Measurements from ENCODE around the gene RRBP1.
"Not testable (repeated sequence)": the region's sequence is repeated elsewhere in the genome, so short reads cannot be mapped to it uniquely, and the experiment has no call there.

The RRBP1 gene

DNA sequence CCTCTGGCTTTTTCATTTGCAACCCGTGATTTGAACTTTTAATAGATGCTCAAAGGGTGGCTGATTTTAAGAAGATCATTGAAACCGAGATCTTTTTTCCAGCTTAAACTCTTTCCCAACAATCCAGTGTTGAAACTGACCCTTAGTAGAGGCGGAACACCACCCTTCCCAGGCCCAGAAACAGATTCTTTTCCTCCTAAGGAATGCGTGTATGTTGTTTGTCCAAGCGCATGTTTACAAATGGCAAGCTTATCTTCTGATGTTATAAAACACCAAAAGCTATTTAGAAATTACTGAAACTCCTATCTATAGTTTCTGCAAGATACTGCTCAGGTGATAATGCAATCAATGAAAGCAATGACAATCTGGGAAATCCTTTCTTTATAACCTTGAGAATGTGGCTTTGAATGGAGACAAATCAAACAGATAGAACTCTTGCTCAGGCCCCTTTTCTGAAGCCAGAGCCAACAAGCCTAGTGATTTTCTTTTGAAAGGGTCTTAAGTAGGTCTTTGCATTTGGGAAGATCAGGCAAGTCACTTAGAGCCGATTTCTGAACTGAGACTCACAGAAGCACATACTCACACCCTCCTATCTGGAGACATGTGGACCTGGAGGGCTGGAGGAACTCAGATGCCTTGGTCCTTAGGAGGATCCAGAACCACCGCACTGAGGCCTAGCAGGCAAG lies 26.8 kb upstream of the RRBP1 start:
- DNase-seq (ENCODE audit: low spot score), result no peak

- not testable (repeated sequence) for DNase-seq (ENCODE audit: low spot score)
Measured at GRCh38 chr20:17707951-17708350, 25.9 kb upstream of the RRBP1 start.

DNA sequence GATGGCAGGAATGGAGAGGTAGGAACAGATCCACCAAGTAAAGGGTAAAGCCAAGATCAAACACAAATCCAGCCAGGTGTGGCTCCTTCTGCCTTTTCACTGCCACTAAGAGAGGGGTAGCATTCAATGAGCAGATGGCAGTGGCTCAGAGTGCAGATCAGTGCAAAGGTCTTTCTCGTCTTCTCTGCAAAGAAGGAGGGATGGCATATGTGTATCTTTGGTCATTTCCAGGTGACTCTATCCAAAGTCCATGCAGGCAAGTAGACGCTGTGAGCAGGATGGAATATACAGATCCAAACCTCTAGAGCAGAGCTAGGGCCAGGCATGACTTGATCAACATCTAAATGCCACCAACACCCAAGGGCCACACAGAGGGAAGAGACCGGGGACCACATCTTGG lies 24.6 kb upstream of the RRBP1 start:
- DNase-seq (ENCODE audit: low spot score), result no peak

DNA sequence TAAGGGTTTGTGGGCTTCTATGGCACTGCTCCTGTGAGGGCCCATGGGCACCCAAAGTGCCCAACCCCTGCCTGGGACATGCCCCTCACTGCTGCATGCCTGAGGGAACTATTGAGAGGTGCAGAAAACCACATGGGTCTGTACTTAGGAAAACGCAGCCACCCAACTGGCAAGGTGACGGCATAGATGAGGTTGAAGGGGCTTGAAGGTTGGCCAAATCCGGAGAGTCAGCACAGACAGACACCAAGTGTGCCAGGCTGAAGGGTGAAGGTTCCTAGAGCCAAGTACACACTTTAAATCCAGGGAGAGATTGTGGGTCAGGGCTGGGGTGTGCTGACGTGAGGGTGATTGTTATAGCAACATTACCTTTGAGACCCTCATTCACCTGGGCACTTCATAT lies 23.9 kb upstream of the RRBP1 start:
- no peak for DNase-seq (ENCODE audit: low spot score)

DNA sequence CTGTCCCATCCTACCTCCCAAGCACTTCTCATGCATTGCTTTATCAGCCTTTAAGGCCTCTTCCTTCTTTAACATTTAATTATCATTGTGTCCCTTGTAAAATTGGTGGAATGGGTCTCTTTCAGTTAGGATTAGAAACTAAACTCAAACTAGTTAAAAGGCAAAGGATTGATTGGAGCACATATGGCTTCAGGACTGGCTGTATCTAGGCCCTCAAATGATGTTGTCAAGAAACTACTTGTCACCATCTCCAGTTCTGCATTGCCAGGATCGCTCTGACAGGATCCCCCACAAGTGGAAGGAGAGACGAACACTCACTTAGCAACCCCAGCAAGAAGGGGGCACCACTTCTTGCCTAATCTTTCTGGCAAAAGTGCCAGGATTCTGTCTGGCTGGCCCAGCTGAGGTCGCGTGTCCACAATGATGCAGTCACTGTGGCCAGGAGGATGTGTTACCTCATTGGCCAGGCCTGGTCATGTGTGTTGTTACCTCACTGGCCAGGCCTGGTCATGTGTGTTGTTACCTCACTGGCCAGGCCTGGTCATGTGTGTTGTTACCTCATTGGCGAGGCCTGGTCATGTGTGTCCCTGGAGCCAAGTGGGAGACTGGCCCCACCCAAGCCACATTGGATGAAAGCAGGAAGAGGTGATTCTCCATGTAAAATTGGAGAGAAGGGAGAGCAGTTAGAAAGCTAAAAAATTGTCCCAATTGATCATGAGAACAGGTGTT lies 22.7 kb upstream of the RRBP1 start:
- no peak for DNase-seq (ENCODE audit: low spot score)

DNA sequence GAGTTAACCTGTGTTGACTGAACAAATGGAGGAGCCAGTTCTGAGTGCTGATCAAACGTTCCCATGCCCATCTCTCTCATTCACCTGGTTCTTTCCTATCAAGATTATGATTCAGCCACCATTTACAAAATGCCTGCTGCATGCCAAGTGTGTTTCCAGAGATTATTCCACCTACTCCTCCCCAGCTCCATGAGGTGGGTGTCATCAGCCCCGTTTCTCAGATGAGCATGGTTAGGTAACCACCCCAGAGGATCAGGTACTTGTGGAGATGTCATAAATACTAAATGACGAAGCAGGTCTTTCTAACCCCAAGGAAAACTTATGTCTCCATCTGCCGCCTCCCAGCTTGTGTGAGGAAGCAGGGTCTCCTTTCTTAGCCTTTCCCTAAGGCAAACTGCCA lies 19.8 kb upstream of the RRBP1 start:
- no peak for DNase-seq (ENCODE audit: low spot score)

GRCh38 chr20:17700637-17701036 lies 18.6 kb upstream of the RRBP1 start:
- no peak for DNase-seq (ENCODE audit: low spot score)

GRCh38 chr20:17699931-17700351 lies 17.9 kb upstream of the RRBP1 start, which contains the start of gene BANF2:
TSS of gene BANF2 (plus strand) at chr20:17699966. CDS start at chr20:17725026, 25,060 bp downstream.
- no peak for DNase-seq (ENCODE audit: low spot score)

GRCh38 chr20:17698384-17698783 lies 16.3 kb upstream of the RRBP1 start:
- no peak for DNase-seq (ENCODE audit: low spot score)

- no peak for DNase-seq (ENCODE audit: low spot score)
Measured at GRCh38 chr20:17697171-17697570, 15.1 kb upstream of the RRBP1 start.

GRCh38 chr20:17696287-17696686 lies 14.2 kb upstream of the RRBP1 start:
- no peak for DNase-seq (ENCODE audit: low spot score)

DNA sequence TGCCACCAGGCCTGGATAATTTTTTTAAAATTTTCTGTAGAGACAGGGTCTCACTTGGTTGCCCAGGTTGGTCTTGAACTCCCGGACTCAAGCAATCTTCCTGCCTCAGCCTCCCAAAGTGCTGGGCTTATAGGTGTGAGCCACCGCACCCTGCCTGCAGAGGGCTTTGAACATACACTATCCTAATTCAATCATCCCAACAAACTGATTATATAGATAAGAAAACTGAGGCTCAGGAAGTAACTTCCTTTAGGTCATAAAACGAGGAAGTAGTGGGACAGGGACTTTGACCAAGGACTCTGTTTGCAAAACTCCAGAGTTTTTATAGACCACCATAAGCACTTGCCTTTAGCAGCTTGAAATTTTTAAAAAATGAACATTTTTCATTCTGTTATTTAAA lies 12.7 kb upstream of the RRBP1 start:
- DNase-seq (ENCODE audit: low spot score), result no peak

- no peak for DNase-seq (ENCODE audit: low spot score)
Measured at GRCh38 chr20:17693444-17694001, 11.5 kb upstream of the RRBP1 start.

GRCh38 chr20:17691758-17692157 lies 9.7 kb upstream of the RRBP1 start:
- no peak for DNase-seq (ENCODE audit: low spot score)

DNA sequence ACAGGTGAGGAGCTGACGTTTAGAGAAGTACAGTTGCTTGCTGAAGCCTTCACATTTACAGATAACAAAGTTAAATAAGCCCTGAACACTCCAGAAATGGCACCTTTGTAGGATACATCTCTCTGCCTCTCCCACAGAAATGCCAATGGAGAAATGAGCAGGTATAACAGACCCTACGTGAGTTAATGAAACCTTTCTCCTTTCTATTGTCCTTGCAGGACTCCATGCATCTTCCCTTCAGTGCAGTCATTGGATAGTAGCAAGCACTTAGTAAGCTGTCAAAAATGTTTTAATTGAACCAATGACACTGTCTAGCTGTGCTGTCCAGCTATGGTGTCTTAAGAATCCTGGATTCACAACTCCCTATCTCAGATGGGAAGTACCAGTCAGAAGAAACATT lies 8.1 kb upstream of the RRBP1 start:
- no peak for DNase-seq (ENCODE audit: low spot score)

GRCh38 chr20:17688965-17689364 lies 6.9 kb upstream of the RRBP1 start:
- DNase-seq (ENCODE audit: low spot score), result no peak

DNA sequence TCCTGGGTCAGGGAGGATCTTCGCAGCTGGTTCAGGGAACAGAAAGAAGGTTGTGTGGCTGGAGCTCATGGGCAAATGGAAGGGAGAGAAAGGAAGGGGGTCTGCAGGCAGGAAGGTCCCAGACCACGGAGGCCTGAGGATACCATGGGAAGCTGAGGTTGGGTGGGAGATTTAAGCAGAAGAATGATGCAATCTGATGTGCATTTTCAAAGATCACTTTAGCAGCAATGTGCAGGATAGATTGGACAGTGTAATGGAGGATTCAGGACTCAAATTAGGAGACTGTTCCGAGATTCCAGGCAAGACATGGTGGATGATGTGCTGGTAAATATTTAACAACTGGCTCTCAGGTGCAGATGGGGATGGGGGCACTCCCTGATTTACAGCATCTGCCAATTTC lies 5.8 kb upstream of the RRBP1 start:
- no peak for DNase-seq (ENCODE audit: low spot score)

DNA sequence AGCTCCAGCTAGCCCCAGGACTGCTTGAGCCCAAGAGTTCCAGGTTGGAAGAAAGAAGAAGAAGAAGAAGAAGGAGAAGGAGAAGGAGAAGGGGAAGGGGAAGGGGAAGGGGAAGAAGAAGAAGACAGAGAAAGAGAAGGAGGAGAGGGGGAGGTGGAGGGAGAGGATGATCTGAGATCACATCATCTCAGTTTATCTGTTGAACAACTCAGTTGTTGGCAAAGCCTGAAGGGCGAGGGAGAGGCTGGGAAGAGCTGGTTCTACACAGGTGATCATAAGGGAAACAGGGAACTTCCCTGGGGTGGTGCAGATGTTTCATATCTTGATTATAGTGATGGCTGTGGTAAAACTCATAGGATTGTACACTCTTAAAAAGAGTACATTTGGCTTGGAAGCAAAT lies 3.1 kb upstream of the RRBP1 start:
- no peak for DNase-seq (ENCODE audit: low spot score)

GRCh38 chr20:17684077-17684888 lies 2.2 kb upstream of the RRBP1 start:
- no peak for DNase-seq (ENCODE audit: low spot score)

DNA sequence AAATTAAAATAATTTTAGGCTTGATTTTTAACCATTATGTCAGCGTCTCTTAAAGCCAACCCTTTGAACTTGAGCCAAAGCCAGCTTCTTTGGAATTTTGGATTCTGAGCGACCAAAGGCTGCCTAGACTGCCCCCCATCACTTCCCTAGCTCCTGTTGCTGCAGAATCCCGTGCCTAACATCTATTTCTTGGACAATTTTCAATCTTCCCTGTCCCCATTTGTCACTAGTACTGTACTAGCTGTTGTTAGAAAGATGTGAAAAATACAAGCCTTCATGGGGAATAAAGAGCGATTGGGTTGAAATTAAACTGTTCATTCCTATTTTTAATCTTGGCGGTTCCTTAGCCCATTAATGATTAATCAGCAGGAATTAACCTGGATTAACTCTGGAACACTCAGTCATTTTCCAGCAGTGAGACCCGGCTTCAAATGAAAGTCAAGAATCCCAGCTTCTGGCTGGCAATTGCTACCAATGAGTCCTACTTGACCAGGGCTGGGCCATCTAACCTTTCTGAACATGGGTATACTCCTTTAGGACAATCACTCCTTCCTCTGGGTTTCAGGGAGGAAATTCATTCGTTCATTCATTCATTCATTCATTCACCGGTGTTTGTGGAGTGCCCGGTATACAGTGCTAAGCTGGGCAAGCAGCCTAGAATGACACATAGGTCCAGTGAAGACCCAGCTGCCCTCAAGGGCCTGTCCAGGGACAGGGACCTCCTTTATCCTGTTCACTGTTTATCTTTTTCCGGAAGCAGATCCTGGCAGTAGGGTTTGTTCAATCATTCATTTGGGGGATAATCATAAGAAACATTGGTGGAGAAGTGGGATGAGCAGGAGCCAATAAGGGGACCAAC lies 1.4 kb upstream of the RRBP1 start:
- DNase-seq (ENCODE audit: low spot score), result no peak

DNA sequence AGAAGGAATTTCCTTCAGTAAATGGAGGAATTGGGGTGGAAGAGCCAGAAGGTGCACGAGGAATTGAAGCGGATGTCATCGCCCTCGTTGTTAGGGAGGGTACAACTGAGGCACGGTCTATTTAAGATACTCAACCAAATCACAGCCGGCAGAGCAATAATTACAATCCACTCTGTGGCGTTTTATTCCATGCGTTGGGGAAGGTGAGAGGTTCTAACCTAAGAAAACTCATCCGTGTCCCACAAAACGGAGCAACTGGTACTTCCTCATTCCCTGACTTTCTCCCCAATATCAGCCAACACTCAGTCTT lies 802 bp upstream of the RRBP1 start:
- no peak for DNase-seq (ENCODE audit: low spot score)

DNA sequence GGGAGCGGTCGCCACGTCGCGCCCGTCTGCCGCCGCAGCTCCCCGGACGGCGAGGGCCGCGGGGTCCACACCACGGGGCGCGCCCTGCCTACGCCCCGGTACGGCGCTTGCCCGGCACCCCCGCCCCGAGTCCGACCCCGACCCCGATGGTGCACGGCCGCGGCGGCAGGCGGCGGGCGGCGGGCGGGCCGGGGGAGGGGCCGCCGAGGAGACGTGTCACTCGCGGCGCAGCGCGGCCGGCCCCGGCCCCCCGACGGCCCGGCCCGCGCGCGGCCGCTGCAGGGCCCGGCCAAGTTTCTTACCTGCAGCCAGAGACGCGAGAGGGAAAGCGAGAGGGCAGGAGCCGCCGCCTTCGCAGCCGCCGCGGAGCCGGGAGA lies 328 bp downstream of the RRBP1 start:
- DNase-seq (ENCODE audit: low spot score), result no peak

Measured in CD4-positive, alpha-beta T cell treated with Interleukin-15 for 4 hours (primary cell).